Lower leg skin (tissue), 3 donors: ENCODE measurements around the gene TNS3.

Experiments used
- CTCF ChIP-seq, 3 donors: fragments of 450-650 bp; IDR thresholded peaks; one replicate each; pipeline ENCODE4 v1.5.1; 2016; ENCODE audit warnings: antibody characterized with exemption in 3 of 3, mild to moderate bottlenecking in 3 of 3, moderate library complexity in 2 of 3
- POLR2A ChIP-seq, 2 donors: fragments of 450-650 bp; IDR thresholded peaks; one replicate each; pipeline ENCODE4 v1.6.1; 2016 to 2017; ENCODE audit warnings: antibody characterized with exemption in 2 of 2, mild to moderate bottlenecking in 1 of 2, moderate library complexity in 1 of 2

DNA sequence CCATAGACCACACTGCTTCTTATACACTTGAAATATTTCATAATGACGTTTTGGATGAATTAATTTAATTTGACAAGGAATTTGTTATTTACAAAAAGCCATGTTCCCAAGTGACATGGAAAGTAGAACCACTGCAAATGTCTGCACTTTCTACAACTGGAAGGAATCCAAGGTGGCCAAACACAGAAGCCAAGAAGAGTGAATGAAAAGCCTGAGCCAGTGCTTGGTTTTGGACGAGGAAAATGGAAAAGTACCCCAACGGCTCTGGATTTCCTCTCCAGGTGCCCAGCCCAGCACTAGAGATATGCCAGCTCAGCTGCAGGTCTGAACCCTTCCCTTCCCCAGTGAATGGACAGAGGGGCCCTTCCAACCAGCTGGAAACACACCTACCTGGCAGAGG lies 279.4 kb downstream of the TNS3 start:
- TF ChIP-seq CTCF (IDR thresholded peaks at IDR 0.05): no peak
- no peak for TF ChIP-seq POLR2A (IDR thresholded peaks at IDR 0.05)
